Trophoblast cell (in vitro differentiated cells and primary cell): ENCODE data around the gene ADORA2B.

ENCODE experiments used
- DNase-seq, 2 donors: peaks; one replicate each; pipeline ENCODE4 v3.0.0-alpha.2; 2016
- H2AFZ ChIP-seq: 2 replicates; pipeline ENCODE4 v1.6.1; 2013; ENCODE audit warnings: low read length, moderate library complexity, mild to moderate bottlenecking; ENCODE audit not compliant: insufficient read depth, poor library complexity
- H2AK5ac ChIP-seq: 2 replicates; pipeline ENCODE4 v1.6.1; 2013; ENCODE audit warnings: mild to moderate bottlenecking, low read length
- H2BK120ac ChIP-seq: 2 replicates; pipeline ENCODE4 v1.6.1; 2013; ENCODE audit warnings: low read length, mild to moderate bottlenecking, moderate library complexity; ENCODE audit not compliant: insufficient read depth, poor library complexity
- H2BK12ac ChIP-seq: 2 replicates; pipeline ENCODE4 v1.6.1; 2013; ENCODE audit warnings: mild to moderate bottlenecking, low read length, moderate library complexity
- H2BK5ac ChIP-seq: 2 replicates; pipeline ENCODE4 v1.6.1; 2013; ENCODE audit warnings: low read length, low read depth, moderate library complexity, mild to moderate bottlenecking; ENCODE audit not compliant: poor library complexity
- H3K14ac ChIP-seq: 2 replicates; pipeline ENCODE4 v1.6.1; 2013; ENCODE audit warnings: mild to moderate bottlenecking, low read length
- H3K18ac ChIP-seq: 2 replicates; pipeline ENCODE4 v1.6.1; 2013; ENCODE audit warnings: mild to moderate bottlenecking, low read length
- H3K23ac ChIP-seq: 2 replicates; pipeline ENCODE4 v1.6.1; 2013; ENCODE audit warnings: low read length
- H3K27ac ChIP-seq: 2 replicates; pipeline ENCODE4 v1.5.1; 2013; ENCODE audit warnings: low read depth, mild to moderate bottlenecking, inconsistent platforms, low read length, moderate library complexity
- H3K27me3 ChIP-seq: 2 replicates; pipeline ENCODE4 v1.6.1; 2013; ENCODE audit warnings: inconsistent platforms, mild to moderate bottlenecking, low read length, moderate library complexity; ENCODE audit not compliant: insufficient read depth
- H3K36me3 ChIP-seq, 2 experiments: 1 replicate in 1 of 2; 2 replicates in 1 of 2; pipeline ENCODE4 v1.6.1; 2013; ENCODE audit warnings: low read length in 2 of 2, mild to moderate bottlenecking in 2 of 2, moderate library complexity in 1 of 2; ENCODE audit not compliant: insufficient read depth in 2 of 2, control insufficient read depth in 1 of 2
- H3K4ac ChIP-seq: 2 replicates; pipeline ENCODE4 v1.6.1; 2013; ENCODE audit warnings: low read depth, mild to moderate bottlenecking, low read length, moderate library complexity
- H3K4me1 ChIP-seq, 2 experiments: 1 replicate in 1 of 2; 2 replicates in 1 of 2; pipeline ENCODE4 v1.6.1; 2013; ENCODE audit warnings: low read length in 2 of 2, mild to moderate bottlenecking in 2 of 2, moderate library complexity in 1 of 2; ENCODE audit not compliant: insufficient read depth in 2 of 2, control insufficient read depth in 1 of 2
- H3K4me2 ChIP-seq: 2 replicates; pipeline ENCODE4 v1.6.1; 2013; ENCODE audit warnings: inconsistent platforms, mild to moderate bottlenecking, low read length, moderate library complexity
- H3K4me3 ChIP-seq: 2 replicates; pipeline ENCODE4 v1.5.1; 2013; ENCODE audit warnings: mild to moderate bottlenecking, low read depth, low read length, inconsistent platforms
- H3K79me1 ChIP-seq: one replicate; pipeline ENCODE4 v1.6.1; 2013; ENCODE audit warnings: low read length
- H3K79me2 ChIP-seq: 2 replicates; pipeline ENCODE4 v1.6.1; 2013; ENCODE audit warnings: low read length, mild to moderate bottlenecking; ENCODE audit not compliant: control insufficient read depth, insufficient read depth, poor library complexity
- H3K9ac ChIP-seq: 2 replicates; pipeline ENCODE4 v1.6.1; 2013; ENCODE audit warnings: mild to moderate bottlenecking, low read length
- H3K9me3 ChIP-seq: 2 replicates; pipeline ENCODE4 v1.6.1; 2013; ENCODE audit warnings: low read depth, mild to moderate bottlenecking, control low read depth, inconsistent platforms, low read length; ENCODE audit not compliant: insufficient read depth
- H4K12ac ChIP-seq: 2 replicates; pipeline ENCODE4 v1.6.1; 2013; ENCODE audit warnings: low read depth, mild to moderate bottlenecking, low read length, moderate library complexity
- H4K8ac ChIP-seq: 2 replicates; pipeline ENCODE4 v1.6.1; 2013; ENCODE audit warnings: low read depth, mild to moderate bottlenecking, low read length, moderate library complexity
- H4K91ac ChIP-seq: one replicate; pipeline ENCODE4 v1.6.1; 2013; ENCODE audit warnings: low read depth, mild to moderate bottlenecking, low read length, moderate library complexity
- WGBS: extraction: QIAGEN DNeasy Blood & Tissue Kit; methylation state at CpG from one replicate; pipeline ENCODE4 v1.1.7; 2013; ENCODE audit warnings: missing lambda C conversion rate; ENCODE audit not compliant: insufficient read length, insufficient coverage; ENCODE audit errors: extremely low coverage; 5-methylcytosine and 5-hydroxymethylcytosine counted together

The ADORA2B gene

DNA sequence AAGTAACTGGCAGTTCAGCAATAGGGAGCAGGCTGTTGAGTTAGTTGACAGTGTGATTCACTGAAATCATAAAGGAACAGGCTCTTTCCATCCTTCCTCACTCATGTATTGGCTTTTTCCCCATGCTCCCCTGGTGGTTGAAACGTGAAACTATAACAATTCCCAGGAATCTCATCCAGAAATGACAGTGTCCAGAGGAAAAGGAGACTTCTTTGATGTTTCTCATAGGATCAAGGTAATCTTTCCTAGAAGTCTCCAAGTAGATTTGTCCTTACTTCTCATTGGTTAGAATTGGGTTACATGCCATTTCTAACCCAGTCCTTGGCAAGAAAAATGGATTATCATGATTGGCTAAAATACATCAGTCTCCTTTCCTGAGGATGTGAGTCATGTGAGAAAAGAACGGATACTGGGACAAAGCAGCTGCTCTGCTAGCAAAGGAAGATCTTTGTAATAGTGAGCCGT lies 69.0 kb downstream of the ADORA2B start:
- Histone ChIP-seq H3K4me3 (no peak overlapping the region), H3K27ac (no peak overlapping the region), H4K8ac (no peak overlapping the region), H3K23ac (no peak overlapping the region), H3K36me3 (peaks cover 15 to 17% of the 10 kb centered on the region in 2 experiments), H4K91ac (no peak overlapping the region), H2AFZ (no peak overlapping the region), H2BK5ac (no peak overlapping the region), H3K4me1 (no peaks in the 10 kb centered on the region), H3K79me1 (no peaks in the 10 kb centered on the region), H2AK5ac (no peak overlapping the region), H3K9ac (no peak overlapping the region), H2BK12ac (no peak overlapping the region), H4K12ac (no peak overlapping the region), H3K14ac (no peak overlapping the region), H3K4ac (no peak overlapping the region), H3K9me3 (no peaks in the 10 kb centered on the region), H3K4me2 (no peak overlapping the region), H3K79me2 (no peaks in the 10 kb centered on the region), H3K18ac (no peak overlapping the region), H3K27me3 (no peaks in the 10 kb centered on the region), H2BK120ac (no peak overlapping the region)
- no CpG with 5 or more reads among the region's 3 CpGs for WGBS
- peak in 1 of 2 donors; percentile 65 for DNase-seq

DNA sequence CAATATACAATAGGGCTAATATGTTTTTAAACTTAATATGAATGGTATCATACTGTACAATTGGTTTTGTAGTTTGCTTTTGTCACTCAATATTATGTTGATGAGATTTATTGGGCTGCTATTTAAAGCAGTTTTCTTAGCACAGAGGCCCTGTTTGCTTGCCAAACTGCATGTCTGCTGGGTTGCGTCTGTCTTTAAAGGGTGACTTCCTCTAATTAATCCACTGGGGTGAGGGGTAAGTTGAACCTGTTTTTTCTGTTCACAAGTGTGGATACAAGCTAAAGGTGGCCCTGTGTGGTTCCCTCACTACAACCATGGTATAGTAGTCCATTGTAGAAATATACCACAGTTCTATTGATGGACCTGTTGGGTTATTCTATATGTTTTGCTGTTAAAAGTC lies 74.4 kb downstream of the ADORA2B start:
- Histone ChIP-seq H4K12ac (no peak overlapping the region), H3K9me3 (no peaks in the 10 kb centered on the region), H3K79me1 (no peaks in the 10 kb centered on the region), H3K27ac (no peak overlapping the region), H2BK12ac (no peak overlapping the region), H2BK5ac (no peak overlapping the region), H4K91ac (no peak overlapping the region), H3K9ac (no peak overlapping the region), H3K4me3 (no peak overlapping the region), H3K36me3 (peaks cover 14 to 16% of the 10 kb centered on the region in 2 experiments), H2AFZ (no peak overlapping the region), H2AK5ac (no peak overlapping the region), H3K4me2 (no peak overlapping the region), H3K4me1 (no peaks in the 10 kb centered on the region), H4K8ac (no peak overlapping the region), H3K79me2 (no peaks in the 10 kb centered on the region), H3K23ac (no peak overlapping the region), H2BK120ac (no peak overlapping the region), H3K18ac (no peak overlapping the region), H3K27me3 (no peaks in the 10 kb centered on the region), H3K14ac (no peak overlapping the region), H3K4ac (no peak overlapping the region)
- no CpG with 5 or more reads among the region's 1 CpG for WGBS
- no peak for DNase-seq

DNA sequence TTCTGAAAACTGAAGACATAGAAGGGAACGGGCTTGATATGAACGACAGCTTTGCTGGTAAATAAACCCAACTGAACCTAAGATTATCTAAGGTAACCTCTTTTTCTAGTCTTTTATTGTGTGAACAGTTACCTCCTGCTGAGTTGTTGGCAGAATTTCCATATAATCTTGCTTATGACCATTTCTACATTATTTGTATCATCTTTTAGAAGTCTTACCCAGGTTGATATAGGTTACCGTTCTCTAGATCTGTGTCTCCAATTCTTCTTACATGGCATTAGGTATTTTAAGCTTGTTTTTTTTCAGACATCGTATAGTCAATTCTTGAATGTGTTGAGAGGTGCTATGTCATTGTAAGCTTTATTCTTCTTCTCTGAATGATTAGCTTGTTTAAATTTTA lies 79.0 kb downstream of the ADORA2B start:
- Histone ChIP-seq H3K14ac (no peak overlapping the region), H4K8ac (no peak overlapping the region), H3K27me3 (no peaks in the 10 kb centered on the region), H3K9ac (no peak overlapping the region), H3K23ac (no peak overlapping the region), H2AFZ (no peak overlapping the region), H2BK12ac (no peak overlapping the region), H3K18ac (no peak overlapping the region), H3K4me3 (no peak overlapping the region), H3K79me1 (no peaks in the 10 kb centered on the region), H3K36me3 (peaks cover 7 to 29% of the 10 kb centered on the region in 2 experiments), H2AK5ac (no peak overlapping the region), H3K4me2 (no peak overlapping the region), H3K4me1 (no peaks in the 10 kb centered on the region), H3K4ac (no peak overlapping the region), H2BK120ac (no peak overlapping the region), H3K9me3 (no peaks in the 10 kb centered on the region), H3K27ac (no peak overlapping the region), H4K91ac (no peak overlapping the region), H4K12ac (no peak overlapping the region), H2BK5ac (no peak overlapping the region), H3K79me2 (no peaks in the 10 kb centered on the region)
- no CpG with 5 or more reads among the region's 4 CpGs for WGBS
- DNase-seq: no peak

GRCh38 chr17:16025202-16025601 lies 80.3 kb downstream of the ADORA2B start:
- Histone ChIP-seq H3K36me3 (peaks cover 6 to 32% of the 10 kb centered on the region in 2 experiments), H2BK12ac (no peak overlapping the region), H2BK5ac (no peak overlapping the region), H3K23ac (no peak overlapping the region), H2AFZ (no peak overlapping the region), H2BK120ac (no peak overlapping the region), H3K79me2 (no peaks in the 10 kb centered on the region), H3K14ac (no peak overlapping the region), H3K4me3 (no peak overlapping the region), H3K18ac (no peak overlapping the region), H3K79me1 (no peaks in the 10 kb centered on the region), H4K12ac (no peak overlapping the region), H3K27ac (no peak overlapping the region), H3K9me3 (no peaks in the 10 kb centered on the region), H2AK5ac (no peak overlapping the region), H3K27me3 (no peaks in the 10 kb centered on the region), H3K4me2 (no peak overlapping the region), H4K8ac (no peak overlapping the region), H4K91ac (no peak overlapping the region), H3K4me1 (no peaks in the 10 kb centered on the region), H3K9ac (no peak overlapping the region), H3K4ac (no peak overlapping the region)
- WGBS: no CpG with 5 or more reads among the region's 1 CpG
- DNase-seq: no peak
